Transverse colon (tissue), 3 donors: ENCODE data around the gene SERPINA9.

Source experiments
- POLR2A ChIP-seq: fragments of 450-650 bp; IDR thresholded peaks from one replicate; pipeline ENCODE4 v1.6.1; 2016; ENCODE audit warnings: antibody characterized with exemption, mild to moderate bottlenecking, moderate library complexity
- TF ChIP-seq, protein P1 (sequence below), 5 experiments: fragments of 200-600 bp in 3 of 5; fragments of 450-650 bp in 2 of 5; sonication (generic) in 3 of 5; IDR thresholded peaks; 1 replicate in 2 of 5; 2 replicates in 3 of 5; pipeline ENCODE4 v1.5.1; 2016 to 2017; ENCODE audit warnings: antibody characterized with exemption in 5 of 5, inconsistent platforms in 3 of 5, mild to moderate bottlenecking in 2 of 5, moderate library complexity in 1 of 5

DNA sequence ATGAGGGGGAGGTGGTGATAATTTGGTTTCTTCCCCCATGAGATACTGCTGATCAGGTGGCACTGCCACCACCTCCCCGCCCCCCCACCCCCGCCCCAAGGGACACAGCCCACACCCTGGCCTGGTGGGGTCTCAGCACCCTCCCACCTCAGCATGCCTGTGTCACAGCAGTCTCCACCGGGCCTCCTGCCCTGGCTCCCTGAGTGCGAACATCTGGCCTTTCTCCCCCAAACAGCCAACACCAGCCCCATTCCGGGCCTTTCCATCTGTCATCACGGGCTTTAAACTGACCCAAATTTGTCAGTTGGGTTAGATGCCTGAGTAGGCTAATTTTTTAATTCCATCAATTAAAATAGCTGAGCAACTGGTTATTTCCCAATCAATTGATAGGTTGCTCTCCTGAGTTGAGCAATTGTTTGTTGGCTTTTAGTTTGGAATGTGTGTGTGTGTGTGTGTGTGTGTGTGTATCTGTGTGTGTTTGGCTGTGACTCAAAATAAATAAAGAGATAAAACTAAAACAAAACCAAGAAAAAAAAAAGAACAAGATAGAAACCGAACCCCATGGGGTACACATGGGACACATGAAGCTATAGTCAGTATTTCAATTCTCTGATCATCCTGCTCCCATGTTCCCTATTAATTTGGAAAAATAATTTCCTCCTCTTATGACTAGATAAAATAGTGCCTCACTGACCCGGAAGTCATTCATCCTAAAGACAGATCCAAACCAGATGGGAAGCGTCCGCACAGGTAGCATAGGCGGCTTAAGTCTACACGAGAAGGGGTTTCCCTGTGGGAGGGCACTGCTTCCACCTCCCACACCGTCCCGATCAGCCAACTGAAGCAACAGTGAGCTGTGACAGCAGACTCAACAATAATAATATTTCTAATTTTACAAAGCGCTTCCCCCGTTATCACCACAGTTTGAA lies 25.9 kb upstream of the SERPINA9 start:
- TF ChIP-seq, protein P1, sequence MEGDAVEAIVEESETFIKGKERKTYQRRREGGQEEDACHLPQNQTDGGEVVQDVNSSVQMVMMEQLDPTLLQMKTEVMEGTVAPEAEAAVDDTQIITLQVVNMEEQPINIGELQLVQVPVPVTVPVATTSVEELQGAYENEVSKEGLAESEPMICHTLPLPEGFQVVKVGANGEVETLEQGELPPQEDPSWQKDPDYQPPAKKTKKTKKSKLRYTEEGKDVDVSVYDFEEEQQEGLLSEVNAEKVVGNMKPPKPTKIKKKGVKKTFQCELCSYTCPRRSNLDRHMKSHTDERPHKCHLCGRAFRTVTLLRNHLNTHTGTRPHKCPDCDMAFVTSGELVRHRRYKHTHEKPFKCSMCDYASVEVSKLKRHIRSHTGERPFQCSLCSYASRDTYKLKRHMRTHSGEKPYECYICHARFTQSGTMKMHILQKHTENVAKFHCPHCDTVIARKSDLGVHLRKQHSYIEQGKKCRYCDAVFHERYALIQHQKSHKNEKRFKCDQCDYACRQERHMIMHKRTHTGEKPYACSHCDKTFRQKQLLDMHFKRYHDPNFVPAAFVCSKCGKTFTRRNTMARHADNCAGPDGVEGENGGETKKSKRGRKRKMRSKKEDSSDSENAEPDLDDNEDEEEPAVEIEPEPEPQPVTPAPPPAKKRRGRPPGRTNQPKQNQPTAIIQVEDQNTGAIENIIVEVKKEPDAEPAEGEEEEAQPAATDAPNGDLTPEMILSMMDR (IDR thresholded peaks at IDR 0.05): no peak
- TF ChIP-seq POLR2A: no peak
